B cell (primary cell): ENCODE measurements around the gene SMTNL1. TPM values are rescaled to one million over a fixed set of nuclear protein-coding genes. Genes with fewer than 3 reads are reported as not detected.

Experiments used
- ATAC-seq: fragments of 200-7000 bp; cut with Tn5 transposase; one replicate; pipeline ENCODE4 v1.10.0; 2021; ENCODE audit warnings: low read depth, mild to moderate bottlenecking, moderate number of reproducible peaks, moderate library complexity
- CTCF ChIA-PET: fragments of 350-600 bp; sonication (Branson Sonifier 250); formaldehyde crosslinking; loops from one replicate; lab custom pipeline; 2021; ENCODE audit warnings: antibody characterized with exemption, inconsistent platforms; lab: Charles Lee
- POLR2A ChIA-PET: fragments of 350-600 bp; sonication (Branson Sonifier 250); formaldehyde crosslinking; loops from one replicate; lab custom pipeline; 2021; ENCODE audit warnings: antibody characterized with exemption; lab: Charles Lee
- DNase-seq: peaks from one replicate; pipeline ENCODE4 v3.0.0; 2013
- H2AFZ ChIP-seq: 2 replicates; pipeline ENCODE4 v1.6.1; 2012; ENCODE audit warnings: mild to moderate bottlenecking, low read depth, low read length; ENCODE audit not compliant: insufficient read depth, poor library complexity, severe bottlenecking
- H3K27ac ChIP-seq, 2 donors: 1 replicate in 1 of 2; 2 replicates in 1 of 2; pipeline ENCODE4 v1.5.1; 2012 to 2013; ENCODE audit warnings: low read length in 2 of 2, mild to moderate bottlenecking in 2 of 2, moderate library complexity in 1 of 2
- H3K27me3 ChIP-seq, 4 experiments: fragments of 200-600 bp in 1 of 4; sonication (generic) in 1 of 4; replicated peaks in 1 of 4; 1 replicate in 2 of 4; 2 replicates in 2 of 4; pipeline versions ENCODE4 v1.6.1 to v1.7.0; 2013 to 2016; ENCODE audit warnings: low read length in 3 of 4, mild to moderate bottlenecking in 2 of 4, mixed read lengths in 1 of 4, moderate library complexity in 1 of 4; ENCODE audit not compliant: insufficient read depth in 4 of 4, control insufficient read depth in 3 of 4; ENCODE audit errors: control extremely low read depth in 1 of 4
- H3K36me3 ChIP-seq, 2 experiments: replicated peaks in 1 of 2; 1 replicate in 1 of 2; 2 replicates in 1 of 2; pipeline versions ENCODE4 v1.6.1 to v1.7.1; 2013; ENCODE audit warnings: low read length in 1 of 2; ENCODE audit not compliant: insufficient read depth in 2 of 2, control insufficient read depth in 1 of 2; ENCODE audit errors: control extremely low read depth in 1 of 2, extremely low read depth in 1 of 2
- H3K4me1 ChIP-seq, 2 donors: fragments of 200-600 bp in 1 of 2; sonication (generic) in 1 of 2; 1 replicate in 1 of 2; 2 replicates in 1 of 2; pipeline versions ENCODE4 v1.5.1 to v1.6.1; 2013 to 2017; ENCODE audit warnings: low read length in 2 of 2; ENCODE audit not compliant: control insufficient read depth in 2 of 2, insufficient read depth in 2 of 2
- H3K4me2 ChIP-seq: replicated peaks from 2 replicates; pipeline ENCODE3; 2012; ENCODE audit warnings: mild to moderate bottlenecking, low read depth, low read length; ENCODE audit not compliant: poor library complexity, severe bottlenecking
- H3K4me3 ChIP-seq, 5 experiments: fragments of 200-600 bp in 1 of 5; sonication (generic) in 1 of 5; 1 replicate in 3 of 5; 2 replicates in 2 of 5; pipeline versions ENCODE4 v1.5.1 to v1.7.0; 2011 to 2016; ENCODE audit warnings: low read length in 4 of 5, mild to moderate bottlenecking in 4 of 5, low read depth in 2 of 5, control low read depth in 1 of 5, moderate library complexity in 1 of 5; ENCODE audit not compliant: insufficient read depth in 1 of 5; ENCODE audit errors: control extremely low read depth in 1 of 5, extremely low read depth in 1 of 5
- H3K79me2 ChIP-seq: fragments of 200-600 bp; sonication (generic); one replicate; pipeline ENCODE4 v1.6.0; 2016; ENCODE audit warnings: low read length; ENCODE audit not compliant: control insufficient read depth, insufficient read depth
- H3K9ac ChIP-seq: fragments of 200-600 bp; sonication (generic); 2 replicates; pipeline ENCODE4 v1.6.1; 2017; ENCODE audit warnings: mild to moderate bottlenecking, low read length, moderate library complexity
- H3K9me3 ChIP-seq, 3 donors: one replicate each; pipeline versions ENCODE4 v1.6.1 to v1.7.1; 2013; ENCODE audit warnings: low read length in 2 of 3; ENCODE audit not compliant: control insufficient read depth in 2 of 3, insufficient read depth in 1 of 3; ENCODE audit errors: control extremely low read depth in 1 of 3
- H4K20me1 ChIP-seq: 2 replicates; pipeline ENCODE4 v1.6.0; 2012; ENCODE audit warnings: mild to moderate bottlenecking, low read length; ENCODE audit not compliant: insufficient read depth, control insufficient read depth, poor library complexity, severe bottlenecking
- H3K27ac Mint-ChIP-seq: one replicate; pipeline ENCODE4 v1.8.0; 2021; ENCODE audit warnings: mixed read lengths
- H3K27me3 Mint-ChIP-seq: one replicate; pipeline ENCODE4 v1.8.0; 2021; ENCODE audit warnings: mixed read lengths
- H3K4me1 Mint-ChIP-seq: one replicate; pipeline ENCODE4 v1.8.0; 2021; ENCODE audit warnings: mixed read lengths
- H3K4me3 Mint-ChIP-seq: one replicate; pipeline ENCODE4 v1.8.0; 2021; ENCODE audit warnings: mixed read lengths
- H3K9me3 Mint-ChIP-seq: one replicate; pipeline ENCODE4 v1.8.0; 2022; ENCODE audit warnings: mixed read lengths; ENCODE audit not compliant: insufficient read depth
- CTCF ChIP-seq: fragments of 200-600 bp; IDR thresholded peaks from one replicate; pipeline ENCODE4 v1.8.0; 2022; ENCODE audit warnings: antibody characterized with exemption, mild to moderate bottlenecking
- EZH2 ChIP-seq: IDR thresholded peaks from 2 replicates; pipeline ENCODE4 v1.6.1; 2012; ENCODE audit warnings: borderline replicate concordance, low read depth, mild to moderate bottlenecking, moderate library complexity, low read length; ENCODE audit not compliant: insufficient read depth, poor library complexity, severe bottlenecking
- WGBS: methylation state at CpG from one replicate; pipeline ENCODE4 v1.1.5; 2013; ENCODE audit warnings: missing lambda C conversion rate; ENCODE audit not compliant: insufficient coverage; 5-methylcytosine and 5-hydroxymethylcytosine counted together
- intact Hi-C: fragments of 100-400 bp; cut with micrococcal nuclease; formaldehyde crosslinking; loops from one replicate; pipeline ENCODE4 v1.10.0; 2022
- polyA plus RNA-seq: library from polyadenylated mRNA; depleted of rRNA; stranded (reverse); fragments of >200 nt; gene quantifications from 2 replicates; pipeline ENCODE4 v1.2.3, GENCODE V29; 2012
- total RNA-seq, 2 donors: library from RNA; stranded (reverse); fragments of 120-200 nt in 1 of 2; gene quantifications; 1 replicate in 1 of 2; 2 replicates in 1 of 2; pipeline versions ENCODE4 v1.2.3 to v1.2.4, GENCODE V29; 2013 to 2022

The SMTNL1 gene
- total and polyA plus RNA-seq, 2 donors (not counting 1 experiment from before 2014, with no cell fraction given) = not detected

DNA sequence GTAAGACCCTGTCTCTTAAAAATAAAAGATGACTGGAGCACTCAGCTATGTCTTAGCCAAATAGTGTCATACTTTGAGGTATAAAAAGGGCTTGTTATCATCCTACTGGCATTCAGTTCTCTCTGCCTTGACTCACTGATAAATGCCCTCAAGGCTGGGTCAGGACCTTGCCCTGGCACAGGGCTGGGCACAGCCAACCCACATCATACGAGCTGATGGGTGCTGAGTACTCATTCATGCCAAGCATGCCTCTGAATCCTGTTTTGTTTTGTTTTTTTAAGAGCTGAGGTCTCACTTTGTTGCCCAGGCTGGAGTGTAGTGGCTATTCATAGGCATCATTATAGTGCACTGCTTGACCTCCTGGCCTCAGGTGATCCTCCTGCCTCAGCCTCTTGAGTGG lies 1.9 kb downstream of the SMTNL1 start:
- no peaks in the 10 kb centered on the region for H3K9me3 ChIP-seq
- H4K20me1 ChIP-seq = no peaks in the 10 kb centered on the region
- ChIA-PET POLR2A (no interaction called here), CTCF (interaction anchor here (0.6 to 1.3 kb wide), 3 partner anchors 27 to 46 kb away, joined by 3 to 4 read pairs (median 3); no protein-coding TSS in a partner anchor)
- no peaks in the 10 kb centered on the region for H3K4me1 Mint-ChIP-seq
- no peaks in the 10 kb centered on the region for H3K36me3 ChIP-seq
- no peaks in the 10 kb centered on the region for H3K79me2 ChIP-seq
- H3K9me3 Mint-ChIP-seq = no peaks in the 10 kb centered on the region
- H3K4me3 ChIP-seq = no peak overlapping the region
- TF ChIP-seq CTCF (no peak), EZH2 (no peak)
- WGBS = 100% methylated on average over 1 of the region's 1 CpG
- DNase-seq (no peak), ATAC-seq (no peak)
- H3K9ac ChIP-seq = no peak overlapping the region
- intact Hi-C loops = no loop called here
- H3K27ac ChIP-seq = no peak overlapping the region
- H3K4me1 ChIP-seq = no peaks in the 10 kb centered on the region
- no peaks in the 10 kb centered on the region for H3K27me3 ChIP-seq
- no peak overlapping the region for H3K4me2 ChIP-seq
- H3K27ac Mint-ChIP-seq = no peak overlapping the region
- no peak overlapping the region for H2AFZ ChIP-seq
- H3K27me3 Mint-ChIP-seq = no peaks in the 10 kb centered on the region
- no peak overlapping the region for H3K4me3 Mint-ChIP-seq

DNA sequence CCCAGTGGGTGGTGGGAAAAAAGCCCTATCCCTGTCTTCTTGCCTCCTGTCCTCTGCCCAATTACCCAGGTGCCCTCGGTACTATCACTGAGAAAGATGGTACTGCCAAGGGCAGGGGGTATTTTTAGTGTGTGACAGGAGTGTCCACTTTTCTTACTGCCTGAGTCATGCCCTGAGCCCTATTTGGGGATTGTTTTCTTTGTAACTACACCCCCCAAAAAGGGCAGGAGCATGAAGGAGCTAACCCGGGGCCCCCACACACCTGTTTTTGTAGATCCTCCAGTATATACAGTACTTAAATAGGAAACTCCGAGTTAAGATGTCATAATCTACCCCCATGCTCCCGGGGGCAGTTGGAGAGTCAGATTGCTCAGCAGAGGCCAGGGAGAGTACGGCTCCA lies 3.8 kb downstream of the SMTNL1 start:
- no peaks in the 10 kb centered on the region for H3K36me3 ChIP-seq
- H3K27ac Mint-ChIP-seq = no peak overlapping the region
- H3K79me2 ChIP-seq = no peaks in the 10 kb centered on the region
- no peak overlapping the region for H3K4me3 Mint-ChIP-seq
- no peaks in the 10 kb centered on the region for H3K27me3 ChIP-seq
- intact Hi-C loops = no loop called here
- no peak for DNase-seq
- H3K4me3 ChIP-seq = no peak overlapping the region
- no peaks in the 10 kb centered on the region for H3K4me1 ChIP-seq
- no peak overlapping the region for H3K4me2 ChIP-seq
- POLR2A ChIA-PET = no interaction called here
- H3K27me3 Mint-ChIP-seq = no peaks in the 10 kb centered on the region
- no peak overlapping the region for H3K9ac ChIP-seq
- H3K4me1 Mint-ChIP-seq = no peaks in the 10 kb centered on the region
- WGBS = 90% methylated on average over 3 of the region's 5 CpGs
- no peak overlapping the region for H3K27ac ChIP-seq
- H3K9me3 ChIP-seq = no peaks in the 10 kb centered on the region
- H3K9me3 Mint-ChIP-seq = no peaks in the 10 kb centered on the region
- TF ChIP-seq CTCF = no peak
- TF ChIP-seq EZH2 = no peak
- H4K20me1 ChIP-seq = no peaks in the 10 kb centered on the region
- CTCF ChIA-PET = no interaction called here
- no peak for ATAC-seq
- H2AFZ ChIP-seq = no peak overlapping the region
